SU-DHL-6 (cell line): Measurements from ENCODE around the gene RAPGEF3.

ENCODE experiments used
- H2AFZ ChIP-seq: fragments of 200-600 bp; sonication (generic); 2 replicates; pipeline ENCODE4 v1.6.1; 2014; ENCODE audit warnings: low read depth, mild to moderate bottlenecking, moderate library complexity, mixed read lengths, antibody characterized with exemption, low read length; ENCODE audit not compliant: severe bottlenecking
- H3F3A ChIP-seq: fragments of 200-600 bp; shearing (Covaris generic); 2 replicates; pipeline ENCODE4 v1.6.0; 2016; ENCODE audit warnings: antibody characterized with exemption, mild to moderate bottlenecking; ENCODE audit not compliant: insufficient read depth
- H3K27ac ChIP-seq: fragments of 200-600 bp; sonication (generic); 2 replicates; pipeline ENCODE4 v1.5.1; 2016; ENCODE audit warnings: low read depth, mild to moderate bottlenecking, low read length, moderate library complexity, mixed read lengths
- H3K27me3 ChIP-seq: fragments of 200-600 bp; sonication (generic), shearing (Covaris generic); 2 replicates; pipeline ENCODE4 v1.6.0; 2014; ENCODE audit warnings: mild to moderate bottlenecking, low read length
- H3K36me3 ChIP-seq: fragments of 200-600 bp; sonication (generic); 2 replicates; pipeline ENCODE4 v1.6.1; 2014; ENCODE audit warnings: mild to moderate bottlenecking, low read length, mixed read lengths
- H3K4me2 ChIP-seq: fragments of 300-600, 200-600 bp; shearing (Covaris generic), sonication (generic); 2 replicates; pipeline ENCODE4 v1.6.0; 2014; ENCODE audit warnings: low read length, low read depth, mild to moderate bottlenecking; ENCODE audit not compliant: poor library complexity, severe bottlenecking
- H3K4me3 ChIP-seq: fragments of 200-600 bp; sonication (generic); 2 replicates; pipeline ENCODE4 v1.5.1; 2014; ENCODE audit warnings: antibody characterized with exemption, low read length, mild to moderate bottlenecking, mixed read lengths; ENCODE audit not compliant: insufficient read depth, poor library complexity, severe bottlenecking
- H3K79me2 ChIP-seq: fragments of 200-600 bp; sonication (generic); 2 replicates; pipeline ENCODE4 v1.6.1; 2014; ENCODE audit warnings: mild to moderate bottlenecking, low read length, moderate library complexity; ENCODE audit not compliant: insufficient read depth
- H3K9ac ChIP-seq: fragments of 200-600 bp; sonication (generic); 2 replicates; pipeline ENCODE4 v1.7.0; 2014; ENCODE audit warnings: mild to moderate bottlenecking, low read length
- H3K9me2 ChIP-seq: fragments of 200-600 bp; sonication (generic); replicated peaks from 2 replicates; pipeline ENCODE4 v1.6.1; 2014; ENCODE audit warnings: low read length; ENCODE audit not compliant: insufficient read depth
- H3K9me3 ChIP-seq: fragments of 200-600 bp; sonication (generic); 2 replicates; pipeline ENCODE4 v1.6.1; 2014; ENCODE audit warnings: low read length, mixed read lengths; ENCODE audit not compliant: insufficient read depth
- H4K20me1 ChIP-seq: fragments of 200-600 bp; sonication (generic); 2 replicates; pipeline ENCODE4 v1.6.1; 2014; ENCODE audit warnings: low read depth, mild to moderate bottlenecking, antibody characterized with exemption, low read length, moderate library complexity, mixed read lengths
- EZH2phosphoT487 ChIP-seq: fragments of 200-600 bp; sonication (generic), shearing (Covaris generic); conservative IDR thresholded peaks from 2 replicates; pipeline ENCODE4 v1.6.1; 2018; ENCODE audit warnings: mild to moderate bottlenecking, antibody characterized with exemption, low read length, moderate library complexity, mixed read lengths
- TF ChIP-seq, protein P1 (sequence below): fragments of 200-600 bp; sonication (generic); IDR thresholded peaks from one replicate; pipeline ENCODE4 v1.5.1; 2017; ENCODE audit warnings: antibody characterized with exemption, mild to moderate bottlenecking, low read length, moderate library complexity; ENCODE audit not compliant: insufficient read depth, poor library complexity, severe bottlenecking

The RAPGEF3 gene

GRCh38 chr12:47741340-47741703, 17.4 kb downstream of the RAPGEF3 start:
- Histone ChIP-seq H3K4me2 (peak overlapping the region; percentile 39), H3K9ac (no peak overlapping the region)
- TF ChIP-seq, protein P1, sequence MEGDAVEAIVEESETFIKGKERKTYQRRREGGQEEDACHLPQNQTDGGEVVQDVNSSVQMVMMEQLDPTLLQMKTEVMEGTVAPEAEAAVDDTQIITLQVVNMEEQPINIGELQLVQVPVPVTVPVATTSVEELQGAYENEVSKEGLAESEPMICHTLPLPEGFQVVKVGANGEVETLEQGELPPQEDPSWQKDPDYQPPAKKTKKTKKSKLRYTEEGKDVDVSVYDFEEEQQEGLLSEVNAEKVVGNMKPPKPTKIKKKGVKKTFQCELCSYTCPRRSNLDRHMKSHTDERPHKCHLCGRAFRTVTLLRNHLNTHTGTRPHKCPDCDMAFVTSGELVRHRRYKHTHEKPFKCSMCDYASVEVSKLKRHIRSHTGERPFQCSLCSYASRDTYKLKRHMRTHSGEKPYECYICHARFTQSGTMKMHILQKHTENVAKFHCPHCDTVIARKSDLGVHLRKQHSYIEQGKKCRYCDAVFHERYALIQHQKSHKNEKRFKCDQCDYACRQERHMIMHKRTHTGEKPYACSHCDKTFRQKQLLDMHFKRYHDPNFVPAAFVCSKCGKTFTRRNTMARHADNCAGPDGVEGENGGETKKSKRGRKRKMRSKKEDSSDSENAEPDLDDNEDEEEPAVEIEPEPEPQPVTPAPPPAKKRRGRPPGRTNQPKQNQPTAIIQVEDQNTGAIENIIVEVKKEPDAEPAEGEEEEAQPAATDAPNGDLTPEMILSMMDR = no peak
- TF ChIP-seq EZH2phosphoT487 = no peak

DNA sequence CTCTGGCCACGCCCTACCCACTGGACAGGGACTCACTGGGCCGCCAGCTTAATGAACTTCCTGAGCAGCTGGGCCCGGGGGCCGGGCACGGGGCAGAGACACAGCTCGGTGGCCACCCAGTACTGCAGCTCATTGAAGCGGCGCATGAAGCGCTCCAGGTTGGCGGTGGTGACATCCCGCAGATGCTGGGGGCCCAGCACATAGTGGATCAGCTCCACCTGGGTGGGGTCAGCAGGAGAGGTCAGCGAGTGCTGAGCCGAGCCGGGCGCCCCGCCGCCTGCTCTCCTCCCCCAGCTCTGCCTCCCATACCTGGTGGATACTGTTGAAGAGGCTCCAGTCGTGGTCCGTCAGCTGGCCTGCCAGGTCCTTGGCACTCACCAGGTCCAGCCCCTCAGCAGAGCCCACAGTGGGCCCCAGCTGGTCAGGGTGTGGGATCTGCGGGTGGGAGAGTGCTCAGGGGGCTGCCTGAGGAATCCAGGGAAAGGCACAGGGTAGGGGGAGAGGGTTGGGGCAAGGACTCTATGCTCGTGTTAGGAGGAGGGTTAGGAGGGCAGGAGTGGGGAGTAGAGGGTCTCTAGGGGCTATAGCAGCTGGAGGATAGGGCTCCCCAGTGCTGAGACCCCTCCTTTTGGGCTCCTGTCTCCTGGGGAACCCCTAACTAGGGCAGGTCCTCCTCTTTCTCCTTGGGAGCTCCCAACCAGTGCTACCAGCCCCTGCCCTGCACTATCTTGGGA, 17.9 kb downstream of the RAPGEF3 start:
- Histone ChIP-seq H4K20me1 (no peaks in the 10 kb centered on the region), H3K79me2 (no peaks in the 10 kb centered on the region), H3K4me2 (peak overlapping the region; percentile 39), H3K27ac (peak overlapping the region; percentile 52), H3K9me3 (no peaks in the 10 kb centered on the region), H3K36me3 (no peaks in the 10 kb centered on the region), H2AFZ (no peak overlapping the region), H3K27me3 (no peaks in the 10 kb centered on the region), H3K9ac (no peak overlapping the region), H3K4me3 (no peak overlapping the region), H3F3A (peaks cover 5% of the 10 kb centered on the region), H3K9me2 (no peaks in the 10 kb centered on the region)
- TF ChIP-seq, protein P1 = no peak
- TF ChIP-seq EZH2phosphoT487 = no peak

More at GRCh38 chr12:47741340-47741703, 17.4 kb downstream of the RAPGEF3 start:
- no peaks in the 10 kb centered on the region for H4K20me1 ChIP-seq
- no peaks in the 10 kb centered on the region for H3K9me2 ChIP-seq
- no peaks in the 10 kb centered on the region for H3K9me3 ChIP-seq
- H3K27me3 ChIP-seq = no peaks in the 10 kb centered on the region
- H3K4me3 ChIP-seq = no peak overlapping the region
- peaks cover 5% of the 10 kb centered on the region for H3F3A ChIP-seq
- no peaks in the 10 kb centered on the region for H3K79me2 ChIP-seq
- no peaks in the 10 kb centered on the region for H3K36me3 ChIP-seq
- H2AFZ ChIP-seq = no peak overlapping the region
- H3K27ac ChIP-seq = peak overlapping the region; percentile 52

DNA sequence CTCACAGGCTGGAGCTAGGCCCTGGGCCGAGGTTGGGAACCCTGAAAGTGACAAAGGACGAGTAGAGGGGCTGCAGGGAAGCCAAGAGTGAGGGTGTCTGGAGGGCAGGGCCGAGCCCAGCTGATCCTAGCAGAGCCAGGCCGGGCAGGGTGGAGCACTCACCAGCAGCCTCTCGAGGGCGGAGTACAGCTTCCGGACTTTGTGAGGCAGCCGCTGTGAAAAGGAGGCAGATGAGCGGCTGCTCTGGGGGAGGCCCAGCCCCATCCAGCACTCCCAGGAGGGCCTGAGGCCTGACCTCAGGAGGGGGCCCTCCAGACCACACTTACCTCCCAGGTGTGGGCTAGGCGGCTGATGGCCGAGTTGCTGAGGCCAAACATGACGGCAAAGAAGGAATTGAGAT, 18.7 kb downstream of the RAPGEF3 start:
- H3K9me3 ChIP-seq = no peaks in the 10 kb centered on the region
- no peaks in the 10 kb centered on the region for H3K27me3 ChIP-seq
- H3K4me3 ChIP-seq = no peak overlapping the region
- no peak overlapping the region for H2AFZ ChIP-seq
- H3K9ac ChIP-seq = no peak overlapping the region
- no peaks in the 10 kb centered on the region for H3K36me3 ChIP-seq
- no peak for TF ChIP-seq EZH2phosphoT487
- TF ChIP-seq, protein P1 = no peak
- H4K20me1 ChIP-seq = no peaks in the 10 kb centered on the region
- peaks cover 5% of the 10 kb centered on the region for H3F3A ChIP-seq
- peak overlapping the region; percentile 22 for H3K4me2 ChIP-seq
- no peaks in the 10 kb centered on the region for H3K79me2 ChIP-seq
- H3K27ac ChIP-seq = peak overlapping the region; percentile 51
- no peaks in the 10 kb centered on the region for H3K9me2 ChIP-seq
